Sigmoid colon (tissue), 3 donors: ENCODE measurements around the gene UGT1A1.

Source experiments
- POLR2A ChIP-seq, 2 donors: fragments of 450-650 bp; IDR thresholded peaks; one replicate each; pipeline ENCODE4 v1.6.1; 2016; ENCODE audit warnings: antibody characterized with exemption in 2 of 2, mild to moderate bottlenecking in 2 of 2, moderate library complexity in 2 of 2
- TF ChIP-seq, protein P1 (sequence below), 4 experiments: fragments of 450-650 bp in 3 of 4; fragments of 200-600 bp in 1 of 4; IDR thresholded peaks; one replicate each; pipeline ENCODE4 v1.5.1; 2016 to 2019; ENCODE audit warnings: antibody characterized with exemption in 4 of 4, mild to moderate bottlenecking in 3 of 4, moderate library complexity in 2 of 4

DNA sequence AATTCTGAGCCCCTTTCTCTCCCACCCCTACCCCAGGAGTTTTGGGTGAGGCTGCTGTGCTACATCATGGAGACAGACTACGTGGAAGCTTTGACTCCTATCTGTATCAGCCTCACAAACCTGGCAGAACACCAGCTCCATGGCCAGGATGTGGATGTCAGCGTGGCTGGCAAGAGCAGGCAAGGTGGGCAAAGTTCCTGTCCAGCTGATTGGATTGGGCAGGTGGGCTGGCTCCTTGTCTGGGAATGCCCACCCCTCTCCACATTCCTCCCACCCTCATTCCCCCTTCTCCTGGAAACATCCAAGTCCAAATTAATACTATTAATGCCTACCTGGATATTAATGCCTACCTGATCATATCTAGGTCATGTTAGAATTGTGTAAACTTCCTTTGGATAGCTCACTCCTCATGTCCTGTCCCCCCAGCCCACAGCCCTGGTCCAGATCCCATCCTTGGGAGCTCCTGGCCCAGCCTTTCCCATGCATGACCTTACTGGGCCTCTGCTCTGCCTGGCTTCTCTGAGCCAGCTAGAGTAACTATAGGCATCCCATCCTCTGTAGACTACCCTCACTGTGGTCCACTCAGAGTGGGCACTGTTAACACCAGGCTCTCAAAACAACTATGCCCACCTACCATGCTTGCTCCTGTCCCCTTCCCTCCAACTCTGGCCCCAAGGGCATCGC is 42.2 kb downstream of the UGT1A1 start:
- no peak for TF ChIP-seq POLR2A (IDR thresholded peaks at IDR 0.05)
- TF ChIP-seq, protein P1, sequence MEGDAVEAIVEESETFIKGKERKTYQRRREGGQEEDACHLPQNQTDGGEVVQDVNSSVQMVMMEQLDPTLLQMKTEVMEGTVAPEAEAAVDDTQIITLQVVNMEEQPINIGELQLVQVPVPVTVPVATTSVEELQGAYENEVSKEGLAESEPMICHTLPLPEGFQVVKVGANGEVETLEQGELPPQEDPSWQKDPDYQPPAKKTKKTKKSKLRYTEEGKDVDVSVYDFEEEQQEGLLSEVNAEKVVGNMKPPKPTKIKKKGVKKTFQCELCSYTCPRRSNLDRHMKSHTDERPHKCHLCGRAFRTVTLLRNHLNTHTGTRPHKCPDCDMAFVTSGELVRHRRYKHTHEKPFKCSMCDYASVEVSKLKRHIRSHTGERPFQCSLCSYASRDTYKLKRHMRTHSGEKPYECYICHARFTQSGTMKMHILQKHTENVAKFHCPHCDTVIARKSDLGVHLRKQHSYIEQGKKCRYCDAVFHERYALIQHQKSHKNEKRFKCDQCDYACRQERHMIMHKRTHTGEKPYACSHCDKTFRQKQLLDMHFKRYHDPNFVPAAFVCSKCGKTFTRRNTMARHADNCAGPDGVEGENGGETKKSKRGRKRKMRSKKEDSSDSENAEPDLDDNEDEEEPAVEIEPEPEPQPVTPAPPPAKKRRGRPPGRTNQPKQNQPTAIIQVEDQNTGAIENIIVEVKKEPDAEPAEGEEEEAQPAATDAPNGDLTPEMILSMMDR (IDR thresholded peaks at IDR 0.05) = no peak
